PC-9 (cell line): ENCODE data around the gene SLC4A2. TPM values are rescaled to one million over a fixed set of nuclear protein-coding genes. Genes with fewer than 3 reads are reported as not detected.

Experiments
- BruUV-seq: library from RNA; stranded (reverse); fragments of 400-500 nt; replicated peaks from 2 replicates; lab custom pipeline; 2021; lab: Mats Ljungman, UMichigan
- CTCF ChIA-PET: fragments of 300-600 bp; sonication (Branson Sonifier 250); formaldehyde crosslinking; loops from one replicate; lab custom pipeline; 2022; ENCODE audit warnings: antibody characterized with exemption; lab: Charles Lee
- POLR2A ChIA-PET: fragments of 300-600 bp; sonication (Branson Sonifier 250); formaldehyde crosslinking; loops from one replicate; lab custom pipeline; 2022; ENCODE audit warnings: antibody characterized with exemption; ENCODE audit not compliant: unreplicated experiment; lab: Charles Lee
- DNase-seq, 2 experiments: peaks; one replicate each; pipeline versions ENCODE4 v3.0.0 to v3.0.0-alpha.2; 2015 to 2022; ENCODE audit warnings: mixed read lengths in 1 of 2
- H2AFZ ChIP-seq: fragments of 200-600 bp; sonication (generic); 2 replicates; pipeline ENCODE4 v1.8.1; 2017; ENCODE audit warnings: antibody characterized with exemption
- H3F3A ChIP-seq: fragments of 200-600 bp; sonication (generic); 2 replicates; pipeline ENCODE4 v1.8.1; 2017; ENCODE audit warnings: antibody characterized with exemption, mild to moderate bottlenecking, low read depth; ENCODE audit not compliant: insufficient read depth
- H3K27ac ChIP-seq: fragments of 200-600 bp; sonication (generic); 2 replicates; pipeline ENCODE4 v1.6.1; 2016; ENCODE audit warnings: mixed run types
- H3K27me3 ChIP-seq: fragments of 200-600 bp; sonication (generic); 2 replicates; pipeline ENCODE4 v1.6.1; 2016; ENCODE audit warnings: low read depth, mixed run types; ENCODE audit not compliant: insufficient read depth
- H3K36me3 ChIP-seq: fragments of 200-600 bp; sonication (generic); 2 replicates; pipeline ENCODE4 v1.6.1; 2016; ENCODE audit warnings: low read depth, mixed run types
- H3K4me1 ChIP-seq: fragments of 200-600 bp; sonication (generic); replicated peaks from 2 replicates; pipeline ENCODE4 v1.6.1; 2016; ENCODE audit warnings: mixed run types; ENCODE audit not compliant: insufficient read depth
- H3K4me2 ChIP-seq: fragments of 200-600 bp; sonication (generic); 2 replicates; pipeline ENCODE4 v1.6.1; 2017; ENCODE audit warnings: mixed run types
- H3K4me3 ChIP-seq: fragments of 200-600 bp; sonication (generic); 2 replicates; pipeline ENCODE4 v1.6.1; 2016; ENCODE audit warnings: mixed run types
- H3K79me2 ChIP-seq: fragments of 200-600 bp; sonication (generic); 2 replicates; pipeline ENCODE4 v1.6.1; 2017; ENCODE audit warnings: low read depth, mixed run types
- H3K9me2 ChIP-seq: fragments of 200-600 bp; sonication (generic); 2 replicates; pipeline ENCODE4 v1.8.1; 2017; ENCODE audit warnings: mild to moderate bottlenecking; ENCODE audit not compliant: insufficient read depth
- H3K9me3 ChIP-seq: fragments of 200-600 bp; sonication (generic); 2 replicates; pipeline ENCODE4 v1.8.1; 2016; ENCODE audit warnings: low read depth; ENCODE audit not compliant: insufficient read depth
- H4K20me1 ChIP-seq: fragments of 200-600 bp; sonication (generic); 2 replicates; pipeline ENCODE4 v1.8.1; 2017; ENCODE audit not compliant: insufficient read depth
- CTCF ChIP-seq: fragments of 200-600 bp; sonication (generic); conservative IDR thresholded peaks from 2 replicates; pipeline ENCODE4 v1.6.1; 2017; ENCODE audit warnings: mixed run types, antibody characterized with exemption, mild to moderate bottlenecking, moderate library complexity
- EZH2 ChIP-seq: fragments of 200-600 bp; sonication (generic); IDR thresholded peaks from 2 replicates; pipeline ENCODE4 v1.8.0; 2017; ENCODE audit warnings: antibody characterized with exemption, low read depth
- intact Hi-C: fragments of 100-400 bp; cut with micrococcal nuclease; formaldehyde crosslinking; loops from one replicate; pipeline ENCODE4 v1.10.0; 2022; ENCODE audit not compliant: unreplicated experiment
- total RNA-seq: library from RNA; stranded (reverse); gene quantifications from 2 replicates; pipeline ENCODE4 v1.2.3, GENCODE V29; 2021

SLC4A2 gene
- total RNA-seq, 1 experiment from 2014 or later: 245 TPM

DNA sequence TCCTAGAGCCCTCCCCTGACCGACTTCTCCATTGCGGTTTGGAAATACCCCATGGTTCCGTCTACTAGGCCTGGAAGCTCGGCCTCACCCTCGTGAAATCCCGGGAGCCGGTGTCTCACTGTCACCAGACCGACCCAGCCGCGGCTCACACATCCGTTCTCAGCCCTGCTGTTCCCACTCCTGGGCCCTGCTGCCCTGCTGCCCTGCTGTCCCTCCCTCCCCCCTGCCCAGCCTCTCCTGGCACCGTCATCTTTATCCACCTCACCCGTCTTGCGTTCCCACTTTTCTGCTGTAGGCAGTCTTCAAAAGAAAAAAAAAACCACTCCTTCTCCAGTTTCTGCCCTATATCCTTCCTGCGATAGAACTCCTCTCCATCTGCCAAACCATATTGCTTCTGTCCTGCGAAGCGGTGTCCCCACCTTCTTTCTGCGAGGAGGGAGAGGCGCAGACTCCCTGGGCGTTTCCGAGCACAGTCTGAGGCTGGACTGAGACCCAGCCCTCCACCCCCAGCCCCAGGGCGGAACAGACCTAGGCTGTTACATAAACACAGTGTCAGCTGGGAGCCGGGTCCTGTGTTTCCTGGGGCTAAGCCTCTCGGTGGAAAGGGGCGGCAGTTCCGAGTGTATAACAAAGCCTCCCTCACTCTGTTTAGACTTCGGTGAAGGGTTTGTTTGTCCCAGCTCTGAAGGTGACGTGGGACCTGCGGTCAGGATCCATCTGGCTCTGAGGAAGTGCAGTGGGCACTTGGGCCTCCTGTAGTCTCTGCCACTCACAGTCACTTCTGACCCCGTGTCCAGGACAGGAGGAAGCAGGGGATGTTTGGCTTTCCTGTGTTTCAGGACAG is 29.7 kb downstream of the SLC4A2 start:
- peaks cover 59% of the 10 kb centered on the region for H4K20me1 ChIP-seq
- DNase-seq: no peak
- peak overlapping the region; percentile 100; the same call in 1 of the 2 replicates for H3K4me3 ChIP-seq
- POLR2A ChIA-PET: no interaction called here
- no peaks in the 10 kb centered on the region for H3K36me3 ChIP-seq
- no peak overlapping the region for H2AFZ ChIP-seq
- intact Hi-C loops: loop anchor here (10.0 kb wide), 1 partner anchor 114 kb away; the partner anchor contains the start of gene KCNH2
- peaks cover 28% of the 10 kb centered on the region for H3K4me1 ChIP-seq
- H3K9me2 ChIP-seq: no peaks in the 10 kb centered on the region
- peak overlapping the region; percentile 98 for H3K4me2 ChIP-seq
- BruUV-seq: no TSS peak
- CTCF ChIA-PET: no interaction called here
- peaks cover 72% of the 10 kb centered on the region for H3K79me2 ChIP-seq
- no peaks in the 10 kb centered on the region for H3K27me3 ChIP-seq
- no peaks in the 10 kb centered on the region for H3K9me3 ChIP-seq
- peaks cover 25% of the 10 kb centered on the region; the same call in 1 of the 2 replicates for H3F3A ChIP-seq
- TF ChIP-seq EZH2 (no peak), CTCF (no peak)
- no peak overlapping the region for H3K27ac ChIP-seq

DNA sequence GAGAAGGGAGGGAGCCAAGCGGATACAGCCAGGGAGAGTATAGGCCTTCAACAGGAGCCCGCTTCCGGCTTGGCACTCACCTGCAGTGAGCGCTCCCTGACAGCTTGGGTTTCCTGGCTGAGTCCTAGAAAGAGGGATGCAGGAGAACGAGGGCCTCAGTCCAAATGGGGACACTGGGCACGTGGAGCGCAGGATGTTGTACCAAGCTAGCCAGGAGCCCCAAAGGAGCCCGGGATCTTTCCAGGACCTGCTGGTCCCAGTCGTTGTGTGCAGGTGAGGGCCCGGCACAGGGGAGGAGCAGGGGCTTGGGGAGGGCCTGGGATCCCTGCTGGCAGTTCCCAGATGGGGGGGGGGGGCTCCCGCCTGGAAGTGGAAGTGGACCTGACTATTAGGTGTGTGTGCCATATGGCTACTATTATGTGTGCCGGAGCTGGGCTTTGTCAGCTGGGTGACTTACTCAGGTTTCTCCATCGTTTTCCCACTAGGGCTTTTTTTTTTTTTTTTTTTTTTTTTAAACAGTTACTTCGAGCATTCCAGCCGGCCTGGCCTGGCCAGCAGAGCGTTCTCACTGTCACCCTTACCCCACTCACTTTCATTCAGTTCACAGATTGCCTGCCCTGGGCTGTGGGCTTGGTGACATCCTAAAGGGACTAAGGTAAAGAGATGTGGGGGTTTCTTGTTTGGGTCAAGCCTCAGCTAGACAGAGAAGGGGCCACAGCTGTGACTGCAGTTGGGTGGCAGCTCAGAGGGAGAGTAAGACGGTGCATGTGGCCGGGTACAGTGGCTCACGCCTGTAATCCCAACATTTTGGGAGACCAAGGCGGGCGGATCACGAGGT is 30.7 kb downstream of the SLC4A2 start:
- Histone ChIP-seq H3K36me3 (no peaks in the 10 kb centered on the region), H3K4me1 (peaks cover 23% of the 10 kb centered on the region), H3F3A (peaks cover 18% of the 10 kb centered on the region; the same call in 1 of the 2 replicates), H3K4me2 (no peak overlapping the region), H3K79me2 (peaks cover 83% of the 10 kb centered on the region), H3K27me3 (no peaks in the 10 kb centered on the region), H3K4me3 (no peak overlapping the region), H3K9me2 (no peaks in the 10 kb centered on the region), H2AFZ (no peak overlapping the region), H4K20me1 (peaks cover 70% of the 10 kb centered on the region), H3K27ac (no peak overlapping the region), H3K9me3 (no peaks in the 10 kb centered on the region)
- CTCF ChIA-PET: interaction anchor here (0.7 kb wide), 1 partner anchor 349 kb away, joined by 8 read pairs; no protein-coding TSS in a partner anchor
- no peak for DNase-seq
- no peak for TF ChIP-seq EZH2
- no peak for TF ChIP-seq CTCF
- BruUV-seq: no TSS peak
- POLR2A ChIA-PET: no interaction called here
- intact Hi-C loops: loop anchor here (10.0 kb wide), 1 partner anchor 115 kb away; the partner anchor contains the start of gene KCNH2

GRCh38 chr7:151091003-151091402 is 31.6 kb downstream of the SLC4A2 start:
- DNase-seq: no peak
- peaks cover 92% of the 10 kb centered on the region for H3K79me2 ChIP-seq
- no peaks in the 10 kb centered on the region for H3K9me2 ChIP-seq
- BruUV-seq: no TSS peak
- no peak overlapping the region for H3K4me2 ChIP-seq
- H3K4me1 ChIP-seq: peaks cover 16% of the 10 kb centered on the region
- ChIA-PET POLR2A (no interaction called here), CTCF (no interaction called here)
- no peak overlapping the region for H3K4me3 ChIP-seq
- TF ChIP-seq CTCF: no peak
- no peak for TF ChIP-seq EZH2
- H3K27me3 ChIP-seq: no peaks in the 10 kb centered on the region
- peaks cover 10% of the 10 kb centered on the region; the same call in 1 of the 2 replicates for H3F3A ChIP-seq
- H3K27ac ChIP-seq: no peak overlapping the region
- no peaks in the 10 kb centered on the region for H3K9me3 ChIP-seq
- H2AFZ ChIP-seq: no peak overlapping the region
- no peaks in the 10 kb centered on the region for H3K36me3 ChIP-seq
- H4K20me1 ChIP-seq: peaks cover 76% of the 10 kb centered on the region
- intact Hi-C loops: no loop called here
